OCI-LY7 (cell line): ENCODE results near the gene BDKRB2. TPM values are rescaled to one million over a fixed set of nuclear protein-coding genes. Genes with fewer than 3 reads are reported as not detected.

Experiments
- BruUV-seq: library from RNA; stranded (reverse); fragments of 400-500 nt; replicated peaks from 2 replicates; lab custom pipeline; 2021; lab: Mats Ljungman, UMichigan
- CTCF ChIA-PET: fragments of 300-600 bp; sonication (Branson Sonifier 250); formaldehyde crosslinking; loops from one replicate; lab custom pipeline; 2022; ENCODE audit warnings: antibody characterized with exemption; ENCODE audit not compliant: unreplicated experiment; lab: Charles Lee
- POLR2A ChIA-PET: fragments of 300-600 bp; sonication (Branson Sonifier 250); formaldehyde crosslinking; loops from one replicate; lab custom pipeline; 2022; ENCODE audit warnings: antibody characterized with exemption; lab: Charles Lee
- DNase-seq: peaks from one replicate; pipeline ENCODE4 v3.0.0-alpha.2; 2015; ENCODE audit warnings: low spot score
- H2AFZ ChIP-seq: fragments of 200-600 bp; sonication (generic), shearing (Covaris generic); 2 replicates; pipeline ENCODE4 v1.6.1; 2014; ENCODE audit warnings: mild to moderate bottlenecking, antibody characterized with exemption, low read length, moderate library complexity
- H3K27ac ChIP-seq: fragments of 200-600 bp; sonication (generic); 2 replicates; pipeline ENCODE4 v1.5.1; 2014; ENCODE audit warnings: mixed run types, low read depth, mild to moderate bottlenecking, moderate library complexity, low read length, inconsistent platforms; ENCODE audit not compliant: poor library complexity, severe bottlenecking
- H3K36me3 ChIP-seq: fragments of 200-600 bp; sonication (generic); 2 replicates; pipeline ENCODE4 v1.6.1; 2014; ENCODE audit warnings: mild to moderate bottlenecking, antibody characterized with exemption, low read length, moderate library complexity, mixed read lengths; ENCODE audit not compliant: insufficient read depth
- H3K4me1 ChIP-seq: fragments of 200-600 bp; sonication (generic); 2 replicates; pipeline ENCODE4 v1.5.1; 2014; ENCODE audit warnings: mild to moderate bottlenecking, low read length; ENCODE audit not compliant: insufficient read depth, poor library complexity, severe bottlenecking
- H3K4me2 ChIP-seq: fragments of 200-600 bp; sonication (generic); 2 replicates; pipeline ENCODE4 v1.6.1; 2014; ENCODE audit warnings: mild to moderate bottlenecking, low read length
- H3K4me3 ChIP-seq: fragments of 200-600 bp; sonication (generic); 2 replicates; pipeline ENCODE4 v1.5.1; 2014; ENCODE audit warnings: mild to moderate bottlenecking, low read depth, low read length; ENCODE audit not compliant: poor library complexity, severe bottlenecking
- H3K79me2 ChIP-seq: fragments of 200-600 bp; sonication (generic); 2 replicates; pipeline ENCODE4 v1.6.1; 2016; ENCODE audit warnings: low read depth, mild to moderate bottlenecking, low read length, moderate library complexity, mixed read lengths; ENCODE audit not compliant: insufficient read depth
- H3K9me2 ChIP-seq: fragments of 200-600 bp; sonication (generic); 2 replicates; pipeline ENCODE4 v1.6.1; 2016; ENCODE audit warnings: mild to moderate bottlenecking, low read length, mixed read lengths; ENCODE audit not compliant: insufficient read depth
- H3K9me3 ChIP-seq: fragments of 200-600 bp; sonication (generic); 2 replicates; pipeline ENCODE4 v1.6.1; 2014; ENCODE audit warnings: mild to moderate bottlenecking, mixed run types, low read length, mixed read lengths
- H4K20me1 ChIP-seq: fragments of 200-600 bp; sonication (generic); 2 replicates; pipeline ENCODE4 v1.6.1; 2014; ENCODE audit warnings: mild to moderate bottlenecking, antibody characterized with exemption, low read length, moderate library complexity, mixed read lengths; ENCODE audit not compliant: insufficient read depth
- CTCF ChIP-seq: fragments of 200-600 bp; sonication (generic); conservative IDR thresholded peaks from 2 replicates; pipeline ENCODE4 v1.5.1; 2014; ENCODE audit warnings: mild to moderate bottlenecking, antibody characterized with exemption, low read length, moderate library complexity, mixed read lengths
- EZH2phosphoT487 ChIP-seq: fragments of 200-600 bp; sonication (generic); IDR thresholded peaks from 2 replicates; pipeline ENCODE4 v1.6.1; 2018; ENCODE audit warnings: low read depth, borderline replicate concordance, mild to moderate bottlenecking, mixed run types, antibody characterized with exemption, low read length, moderate library complexity, mixed read lengths
- intact Hi-C: fragments of 100-400 bp; cut with micrococcal nuclease; formaldehyde crosslinking; loops from one replicate; pipeline ENCODE4 v1.10.0; 2022; ENCODE audit not compliant: unreplicated experiment
- total RNA-seq, 2 experiments: library from RNA; depleted of rRNA in 1 of 2; stranded (reverse); fragments of >200 nt in 1 of 2; shearing (Covaris generic) in 1 of 2; gene quantifications; 2 replicates each; pipeline ENCODE4 v1.2.3, GENCODE V29; 2014 to 2022

BDKRB2 gene
- total RNA-seq, 2 experiments from 2014 or later, result 0.17 TPM; not detected in 1

GRCh38 chr14:96194657-96195431 lies 9.8 kb upstream of the BDKRB2 start:
- no peaks in the 10 kb centered on the region for H3K9me3 ChIP-seq
- no TSS peak for BruUV-seq
- ChIA-PET CTCF (no interaction called here), POLR2A (no interaction called here)
- no peaks in the 10 kb centered on the region for H4K20me1 ChIP-seq
- H3K27ac ChIP-seq, result no peak overlapping the region
- H3K4me1 ChIP-seq, result no peaks in the 10 kb centered on the region
- H3K79me2 ChIP-seq, result no peaks in the 10 kb centered on the region
- H3K36me3 ChIP-seq, result no peaks in the 10 kb centered on the region
- no peak overlapping the region for H2AFZ ChIP-seq
- DNase-seq, result no peak
- TF ChIP-seq EZH2phosphoT487 (no peak), CTCF (no peak)
- H3K9me2 ChIP-seq, result no peaks in the 10 kb centered on the region
- intact Hi-C loops, result no loop called here
- H3K4me2 ChIP-seq, result no peak overlapping the region
- H3K4me3 ChIP-seq, result no peak overlapping the region

- H3K9me3 ChIP-seq, result no peaks in the 10 kb centered on the region
- H2AFZ ChIP-seq, result no peak overlapping the region
- TF ChIP-seq EZH2phosphoT487, result no peak
- no TSS peak for BruUV-seq
- no peaks in the 10 kb centered on the region for H4K20me1 ChIP-seq
- no peaks in the 10 kb centered on the region for H3K4me1 ChIP-seq
- no peak overlapping the region for H3K4me3 ChIP-seq
- intact Hi-C loops, result no loop called here
- H3K79me2 ChIP-seq, result no peaks in the 10 kb centered on the region
- no peaks in the 10 kb centered on the region for H3K36me3 ChIP-seq
- DNase-seq, result no peak
- CTCF ChIA-PET, result no interaction called here
- POLR2A ChIA-PET, result no interaction called here
- no peak overlapping the region for H3K4me2 ChIP-seq
- no peaks in the 10 kb centered on the region for H3K9me2 ChIP-seq
- H3K27ac ChIP-seq, result no peak overlapping the region
These were observed 9.1 kb upstream of the BDKRB2 start for GRCh38 chr14:96195441-96196081.

DNA sequence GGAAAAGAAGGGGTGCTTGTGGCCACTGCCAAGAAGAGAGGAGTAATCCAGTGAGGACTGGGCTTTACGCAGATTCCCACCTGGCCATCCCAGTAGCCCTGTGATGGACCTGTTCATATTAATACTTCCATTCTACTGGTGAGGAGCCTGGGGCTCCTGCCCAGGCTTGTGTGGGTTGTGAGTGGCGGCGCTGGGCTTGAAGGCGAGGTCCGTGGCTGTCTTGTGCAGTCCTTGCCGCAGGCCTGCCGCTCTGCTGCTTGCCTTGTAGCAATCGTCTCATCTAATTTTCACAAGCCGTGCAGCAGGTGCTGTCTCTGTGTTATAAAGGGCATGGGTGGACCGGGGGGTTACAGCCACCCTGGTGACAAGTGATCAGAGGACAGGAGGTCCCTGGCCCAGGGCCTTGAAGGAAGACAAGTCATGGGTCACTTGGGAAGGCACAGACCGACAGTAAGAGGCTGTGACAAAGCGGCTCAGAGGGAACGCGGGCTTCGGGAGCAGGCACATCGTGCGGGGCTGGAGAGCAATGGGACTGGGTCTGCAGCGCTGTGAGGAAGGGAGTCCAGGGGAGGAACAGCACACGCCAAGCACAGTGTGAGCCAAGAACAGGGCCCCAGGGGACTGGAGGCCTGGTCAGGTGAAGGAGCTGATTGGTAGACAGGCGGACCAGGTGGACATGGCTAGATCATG lies 7.3 kb upstream of the BDKRB2 start:
- intact Hi-C loops, result no loop called here
- Histone ChIP-seq H3K36me3 (no peaks in the 10 kb centered on the region), H4K20me1 (no peaks in the 10 kb centered on the region), H3K9me3 (no peaks in the 10 kb centered on the region), H3K4me3 (no peak overlapping the region), H3K4me1 (no peaks in the 10 kb centered on the region), H3K9me2 (no peaks in the 10 kb centered on the region), H2AFZ (no peak overlapping the region), H3K4me2 (no peak overlapping the region), H3K79me2 (no peaks in the 10 kb centered on the region), H3K27ac (no peak overlapping the region)
- no peak for TF ChIP-seq EZH2phosphoT487
- no peak for TF ChIP-seq CTCF
- POLR2A ChIA-PET, result no interaction called here
- no TSS peak for BruUV-seq
- no peak for DNase-seq
- CTCF ChIA-PET, result no interaction called here
